Transverse colon (tissue), 4 donors: Measurements from ENCODE around the gene MSH5. TPM values are rescaled to one million over a fixed set of nuclear protein-coding genes. Genes with fewer than 3 reads are reported as not detected.

Experiments used
- DNase-seq: peaks from one replicate; pipeline ENCODE4 v3.0.0-alpha.2; 2019
- H3K27ac ChIP-seq, 4 donors: fragments of 200-600 bp; sonication (generic); 2 replicates each; pipeline ENCODE4 v1.5.1; 2016 to 2018; ENCODE audit warnings: inconsistent platforms in 4 of 4
- H3K27me3 ChIP-seq: fragments of 200-600 bp; sonication (generic); 2 replicates; pipeline ENCODE4 v1.5.1; 2017; ENCODE audit warnings: inconsistent platforms
- H3K36me3 ChIP-seq, 4 donors: fragments of 200-600 bp; sonication (generic); 2 replicates each; pipeline ENCODE4 v1.5.1; 2017 to 2019; ENCODE audit warnings: inconsistent platforms in 4 of 4
- H3K4me1 ChIP-seq, 4 donors: fragments of 200-600 bp; sonication (generic); 2 replicates each; pipeline ENCODE4 v1.5.1; 2017 to 2020; ENCODE audit warnings: inconsistent platforms in 4 of 4
- H3K4me3 ChIP-seq, 4 donors: fragments of 200-600 bp; sonication (generic); 1 replicate in 1 of 4; 2 replicates in 3 of 4; pipeline versions ENCODE4 v1.5.1 to v1.6.1; 2017 to 2019; ENCODE audit warnings: inconsistent platforms in 4 of 4
- H3K9me3 ChIP-seq, 2 donors: fragments of 200-600 bp; sonication (generic); 2 replicates each; pipeline ENCODE4 v1.5.1; 2017 to 2019; ENCODE audit warnings: inconsistent platforms in 2 of 2
- CTCF ChIP-seq, 5 experiments: fragments of 200-600 bp in 3 of 5; fragments of 450-650 bp in 2 of 5; sonication (generic) in 3 of 5; IDR thresholded peaks; 1 replicate in 2 of 5; 2 replicates in 3 of 5; pipeline ENCODE4 v1.5.1; 2016 to 2017; ENCODE audit warnings: antibody characterized with exemption in 5 of 5, inconsistent platforms in 3 of 5, mild to moderate bottlenecking in 2 of 5, moderate library complexity in 1 of 5
- EP300 ChIP-seq: sonication (generic); formaldehyde crosslinking; IDR thresholded peaks from one replicate; pipeline ENCODE4 v1.6.1; 2017; ENCODE audit warnings: antibody characterized with exemption, low read depth
- POLR2A ChIP-seq: fragments of 450-650 bp; IDR thresholded peaks from one replicate; pipeline ENCODE4 v1.6.1; 2016; ENCODE audit warnings: antibody characterized with exemption, mild to moderate bottlenecking, moderate library complexity
- POLR2AphosphoS5 ChIP-seq, 3 donors: sonication (generic); formaldehyde crosslinking; IDR thresholded peaks; one replicate each; pipeline ENCODE4 v1.6.1; 2016; ENCODE audit warnings: antibody characterized with exemption in 3 of 3
- WGBS, 2 donors: methylation state at CpG; one replicate each; pipeline ENCODE4 v1.1.5; 2018; ENCODE audit warnings: low coverage in 1 of 2; 5-methylcytosine and 5-hydroxymethylcytosine counted together
- in situ Hi-C, 4 donors: fragments of 200-750 bp; cut with MboI; loops; one replicate each; pipeline versions ENCODE4 v1.15.0 to v1.15.1; 2017; ENCODE audit warnings: low sequenced_read_pairs in 3 of 4, low pct_ligation_motif_present in 1 of 4, low pct_unique_long_range_greater_than_20kb in 1 of 4
- intact Hi-C: fragments of 100-400 bp; cut with DNase I; formaldehyde crosslinking; loops from one replicate; pipeline ENCODE4 v1.15.1; 2023; ENCODE audit warnings: low total_unique reads
- total RNA-seq, 4 donors: library from RNA; depleted of rRNA; stranded (reverse); fragments of >200 nt; gene quantifications; one replicate each; pipeline ENCODE4 v1.1.0, GENCODE V29; 2016

MSH5 gene
- total RNA-seq, 4 donors from 2014 or later = 16.5 to 159 (median 43.9) TPM

- H3K36me3 ChIP-seq = no peaks in the 10 kb centered on the region
- WGBS, 2 donors = 70 to 82% methylated on average over 4 to 7 of the region's 7 CpGs
- in situ Hi-C loops = no loop called here
Observed at GRCh38 chr6:31750411-31751022, 10.7 kb downstream of the MSH5 start.

DNA sequence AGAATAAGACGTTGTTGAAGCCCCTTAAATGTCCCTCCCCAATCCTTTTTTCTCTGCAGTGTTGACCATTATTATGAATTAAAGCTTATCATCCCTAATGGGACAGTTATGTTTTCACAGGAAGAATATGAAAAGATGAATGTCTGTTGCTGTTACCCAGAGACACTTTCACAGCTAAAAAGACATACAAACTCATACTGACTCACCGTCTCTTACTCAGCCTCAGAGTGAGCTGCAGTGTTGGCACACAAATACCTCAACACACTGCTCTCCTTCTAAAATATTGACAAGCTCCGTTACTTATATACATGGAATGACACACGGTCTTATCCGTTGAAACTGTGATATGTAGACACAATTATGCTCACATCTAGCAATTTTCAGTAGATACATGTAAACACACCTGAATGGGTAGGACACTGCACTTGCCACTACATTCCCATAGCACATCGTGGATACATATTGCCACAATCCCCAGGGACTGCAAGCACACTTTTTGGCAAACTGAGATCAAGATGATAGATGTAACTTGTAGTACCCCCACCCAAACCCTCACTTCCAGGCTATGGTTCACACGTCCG lies 13.0 kb downstream of the MSH5 start:
- 73 to 74% methylated on average over 5 to 8 of the region's 8 CpGs for WGBS, 2 donors
- H3K4me3 ChIP-seq = no peak overlapping the region
- intact Hi-C loops (no loop called here), in situ Hi-C loops (no loop called here)
- no peaks in the 10 kb centered on the region for H3K4me1 ChIP-seq
- H3K27me3 ChIP-seq = no peaks in the 10 kb centered on the region
- no peak overlapping the region for H3K27ac ChIP-seq
- TF ChIP-seq POLR2AphosphoS5 (IDR thresholded peaks at IDR 0.05) (no peak), EP300 (no peak), CTCF (IDR thresholded peaks at IDR 0.05) (no peak), POLR2A (no peak)
- no peaks in the 10 kb centered on the region for H3K36me3 ChIP-seq
- no peaks in the 10 kb centered on the region for H3K9me3 ChIP-seq
- no peak for DNase-seq

More at GRCh38 chr6:31750411-31751022, 10.7 kb downstream of the MSH5 start:
- Histone ChIP-seq H3K9me3 (no peaks in the 10 kb centered on the region), H3K27ac (no peak overlapping the region), H3K27me3 (no peaks in the 10 kb centered on the region), H3K4me1 (peaks cover 0 to 5% (median 0%) of the 10 kb centered on the region in 4 donors), H3K4me3 (no peak overlapping the region)
- TF ChIP-seq EP300 (no peak), POLR2AphosphoS5 (IDR thresholded peaks at IDR 0.05) (no peak), CTCF (IDR thresholded peaks at IDR 0.05) (no peak), POLR2A (no peak)
- intact Hi-C loops = loop anchor here (1.0 kb wide), 1 partner anchor 30 kb away; no protein-coding TSS in a partner anchor
- no peak for DNase-seq

DNA sequence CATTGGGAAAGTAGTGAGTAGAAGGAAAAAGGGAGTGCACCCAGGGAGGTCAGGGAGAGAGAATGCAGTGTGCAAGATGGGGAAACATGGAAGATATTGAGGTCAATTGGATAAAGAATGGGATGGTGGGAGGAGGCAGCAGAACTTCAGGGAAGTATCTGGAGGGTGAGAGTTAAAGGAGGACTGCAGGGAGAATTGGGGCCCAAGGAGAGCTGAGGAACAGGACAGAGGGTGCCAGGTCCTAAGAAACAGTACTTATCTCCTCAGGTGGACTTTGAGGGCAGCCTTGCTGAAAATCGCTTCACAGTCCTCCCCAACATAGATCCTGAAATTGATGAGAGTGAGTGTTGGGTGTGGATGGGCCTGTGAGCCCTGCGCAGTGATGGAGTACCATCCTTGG lies 18.5 kb downstream of the MSH5 start:
- Histone ChIP-seq H3K27me3 (no peaks in the 10 kb centered on the region), H3K4me1 (no peaks in the 10 kb centered on the region), H3K36me3 (no peaks in the 10 kb centered on the region), H3K27ac (no peak overlapping the region), H3K4me3 (no peak overlapping the region), H3K9me3 (no peaks in the 10 kb centered on the region)
- in situ Hi-C loops = no loop called here
- intact Hi-C loops = no loop called here
- WGBS, 2 donors = 90% methylated on average over 2 of the region's 2 CpGs; no CpG with 5 or more reads in 1 of the 2 donors
- DNase-seq = no peak
- TF ChIP-seq POLR2A (no peak), POLR2AphosphoS5 (IDR thresholded peaks at IDR 0.05) (no peak), CTCF (IDR thresholded peaks at IDR 0.05) (no peak), EP300 (no peak)

DNA sequence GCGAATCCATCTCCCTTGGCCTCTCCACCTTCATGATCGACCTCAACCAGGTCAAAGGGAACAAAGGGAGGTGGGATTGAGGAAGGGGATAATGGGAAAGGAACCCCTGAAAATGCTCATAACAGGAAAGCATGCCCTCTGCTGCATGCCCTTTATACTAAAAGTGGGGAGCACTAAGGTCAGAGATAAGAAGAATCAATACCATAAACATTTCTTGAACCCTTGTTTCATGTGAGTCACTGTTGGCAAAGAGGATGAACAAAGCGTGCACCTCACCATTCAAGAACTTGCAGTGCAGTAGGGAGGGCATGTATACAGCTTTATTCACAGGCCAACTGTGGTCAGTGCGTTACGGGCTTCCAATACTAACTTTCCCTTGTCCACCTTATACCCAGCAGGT lies 21.0 kb downstream of the MSH5 start:
- no peaks in the 10 kb centered on the region for H3K9me3 ChIP-seq
- TF ChIP-seq CTCF (IDR thresholded peaks at IDR 0.05) = no peak
- no peak for TF ChIP-seq EP300
- TF ChIP-seq POLR2AphosphoS5 (IDR thresholded peaks at IDR 0.05) = no peak
- TF ChIP-seq POLR2A = no peak
- peaks cover 0 to under 1% (median 0%) of the 10 kb centered on the region in 4 donors for H3K4me1 ChIP-seq
- 88% methylated on average over 4 to 5 of the region's 5 CpGs for WGBS, 2 donors
- in situ Hi-C loops = loop anchor here in 1 of 4 donors (10.0 kb wide), 1 partner anchor 76 kb away; the partner anchor contains the start of gene LY6G5C
- no peak overlapping the region for H3K4me3 ChIP-seq
- no peaks in the 10 kb centered on the region for H3K36me3 ChIP-seq
- DNase-seq = no peak
- no peak overlapping the region for H3K27ac ChIP-seq
- H3K27me3 ChIP-seq = no peaks in the 10 kb centered on the region
- intact Hi-C loops = no loop called here
